ENCODE results near the gene ST8SIA1. TPM values are rescaled to one million over a fixed set of nuclear protein-coding genes. Genes with fewer than 3 reads are reported as not detected.
A peak's percentile ranks its signal among the peaks of the same experiment; 100 is the strongest.

ST8SIA1 gene
- total and polyA plus RNA-seq, 11 donors, result 0.60 to 5.7 (median 1.7) TPM

GRCh38 chr12:22289250-22289649, 45.3 kb downstream of the ST8SIA1 start:
- ATAC-seq (no peak), DNase-seq (no peak)
- intact Hi-C loops (cut with DNase I), result no loop called here
- Histone ChIP-seq H3K4me3 (no peak overlapping the region), H3K27me3 (no peaks in the 10 kb centered on the region), H3K4me1 (peaks cover 0 to 33% (median 0%) of the 10 kb centered on the region in 12 donors), H3K27ac (no peak overlapping the region), H3K36me3 (no peaks in the 10 kb centered on the region), H3K9me3 (no peaks in the 10 kb centered on the region)
- WGBS, 4 donors, result 92 to 97% (median 95%) methylated on average over 6 of the region's 6 CpGs
- no peak for TF ChIP-seq CTCF (IDR thresholded peaks at IDR 0.05)
- no peak for TF ChIP-seq POLR2A (IDR thresholded peaks at IDR 0.05)

- Histone ChIP-seq H3K9me3 (no peaks in the 10 kb centered on the region), H3K4me1 (peaks cover 0 to 26% (median 0%) of the 10 kb centered on the region in 12 donors), H3K27me3 (no peaks in the 10 kb centered on the region), H3K27ac (no peak overlapping the region), H3K36me3 (no peaks in the 10 kb centered on the region), H3K4me3 (peak overlapping the region in 1 of 12 donors; percentile 6)
- intact Hi-C loops (cut with DNase I), result no loop called here
- 33 to 44% (median 38%) methylated on average over 11 of the region's 11 CpGs for WGBS, 4 donors
- TF ChIP-seq POLR2A (IDR thresholded peaks at IDR 0.05) (no peak), CTCF (IDR thresholded peaks at IDR 0.05) (no peak)
- ATAC-seq (peak in 3 of 4 donors; percentile 29 to 67 (median 49)), DNase-seq (no peak)
Observed at GRCh38 chr12:22287776-22288621, 46.5 kb downstream of the ST8SIA1 start.

GRCh38 chr12:22287101-22287500, 47.4 kb downstream of the ST8SIA1 start:
- no peak for ATAC-seq
- Histone ChIP-seq H3K4me3 (no peak overlapping the region), H3K4me1 (peaks cover 0 to 31% (median 0%) of the 10 kb centered on the region in 12 donors), H3K27ac (peak overlapping the region in 1 of 12 donors; percentile 17), H3K36me3 (no peaks in the 10 kb centered on the region), H3K27me3 (no peaks in the 10 kb centered on the region), H3K9me3 (no peaks in the 10 kb centered on the region)
- no peak for DNase-seq
- 82 to 92% (median 88%) methylated on average over 3 of the region's 3 CpGs for WGBS, 4 donors
- intact Hi-C loops (cut with DNase I), result no loop called here
- TF ChIP-seq POLR2A (IDR thresholded peaks at IDR 0.05), result no peak
- no peak for TF ChIP-seq CTCF (IDR thresholded peaks at IDR 0.05)

GRCh38 chr12:22286569-22286968, 47.9 kb downstream of the ST8SIA1 start:
- Histone ChIP-seq H3K36me3 (no peaks in the 10 kb centered on the region), H3K27ac (peak overlapping the region in 1 of 12 donors; percentile 17), H3K4me1 (peaks cover 0 to 31% (median 0%) of the 10 kb centered on the region in 12 donors), H3K9me3 (no peaks in the 10 kb centered on the region), H3K4me3 (no peak overlapping the region), H3K27me3 (no peaks in the 10 kb centered on the region)
- DNase-seq (no peak), ATAC-seq (peak in 2 of 4 donors; percentile 56 to 62)
- intact Hi-C loops (cut with DNase I), result no loop called here
- TF ChIP-seq POLR2A (IDR thresholded peaks at IDR 0.05) (no peak), CTCF (IDR thresholded peaks at IDR 0.05) (no peak)
